GM12864 (cell line): ENCODE measurements around the gene CD320.
"Not testable (repeated sequence)": the region's sequence is repeated elsewhere in the genome, so short reads cannot be mapped to it uniquely, and the experiment has no call there.

ENCODE experiments used
- DNase-seq: peaks from one replicate; pipeline ENCODE4 v3.0.0-alpha.2; 2011; ENCODE audit warnings: low read depth
- H3K4me3 ChIP-seq: 2 replicates; pipeline ENCODE4 v1.5.1; 2011; ENCODE audit warnings: mild to moderate bottlenecking, low read depth, low read length, control low read depth
- TF ChIP-seq, protein P1 (sequence below): IDR thresholded peaks from 2 replicates; pipeline ENCODE4 v1.5.1; 2011; ENCODE audit warnings: low read depth, mild to moderate bottlenecking, moderate library complexity, low read length, control low read depth, inconsistent platforms; ENCODE audit errors: missing control alignments

The CD320 gene

DNA sequence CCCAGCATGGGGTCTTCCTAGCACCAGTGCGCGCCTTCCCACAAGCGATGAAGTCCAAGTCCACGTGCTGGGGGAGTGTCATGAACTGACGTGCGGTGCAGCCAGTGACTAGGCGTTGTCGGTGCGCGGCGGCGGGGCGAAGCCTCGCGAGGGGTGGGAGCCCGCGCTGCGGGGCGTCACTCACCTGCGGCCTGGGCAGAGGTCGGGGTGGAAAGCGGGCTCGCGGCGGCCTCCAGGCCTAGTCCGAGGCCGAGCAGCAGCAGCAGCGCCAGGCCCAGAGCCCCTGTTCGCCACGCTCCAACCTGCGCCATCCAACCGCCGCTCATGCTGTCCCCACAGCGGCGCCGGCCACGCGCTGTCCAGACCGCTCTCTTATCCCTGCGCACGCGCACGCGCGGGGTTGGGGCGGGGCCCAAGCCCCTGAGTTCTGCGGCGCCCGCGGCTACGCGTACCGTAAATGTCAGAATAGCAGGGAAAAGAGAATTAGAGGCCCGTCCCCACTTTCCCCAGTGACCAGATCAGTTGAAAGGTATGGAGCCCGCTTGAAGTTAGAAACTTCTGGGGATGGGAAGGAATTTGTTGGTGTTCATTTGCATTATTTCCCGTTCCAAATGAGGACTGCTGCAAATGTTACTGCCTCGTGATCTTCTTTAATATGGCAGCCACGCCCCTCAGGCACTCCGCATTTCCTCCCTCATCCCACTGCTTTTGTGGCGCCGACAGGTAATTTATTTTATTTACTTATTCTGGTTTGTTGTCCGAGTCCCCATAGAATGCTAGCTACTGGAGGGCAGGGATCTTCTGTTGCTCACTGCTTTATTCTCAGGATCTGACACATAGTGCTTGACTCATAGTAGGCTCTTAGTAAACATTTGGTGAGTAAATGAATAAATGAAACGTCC, at the start of gene CD320:
Gene CD320, minus strand, starts transcription at position 394 of the 902 bp plus-strand sequence. Its CDS starts 68 bp downstream, at position 326.
- peak; percentile 59 for DNase-seq
- TF ChIP-seq, protein P1, sequence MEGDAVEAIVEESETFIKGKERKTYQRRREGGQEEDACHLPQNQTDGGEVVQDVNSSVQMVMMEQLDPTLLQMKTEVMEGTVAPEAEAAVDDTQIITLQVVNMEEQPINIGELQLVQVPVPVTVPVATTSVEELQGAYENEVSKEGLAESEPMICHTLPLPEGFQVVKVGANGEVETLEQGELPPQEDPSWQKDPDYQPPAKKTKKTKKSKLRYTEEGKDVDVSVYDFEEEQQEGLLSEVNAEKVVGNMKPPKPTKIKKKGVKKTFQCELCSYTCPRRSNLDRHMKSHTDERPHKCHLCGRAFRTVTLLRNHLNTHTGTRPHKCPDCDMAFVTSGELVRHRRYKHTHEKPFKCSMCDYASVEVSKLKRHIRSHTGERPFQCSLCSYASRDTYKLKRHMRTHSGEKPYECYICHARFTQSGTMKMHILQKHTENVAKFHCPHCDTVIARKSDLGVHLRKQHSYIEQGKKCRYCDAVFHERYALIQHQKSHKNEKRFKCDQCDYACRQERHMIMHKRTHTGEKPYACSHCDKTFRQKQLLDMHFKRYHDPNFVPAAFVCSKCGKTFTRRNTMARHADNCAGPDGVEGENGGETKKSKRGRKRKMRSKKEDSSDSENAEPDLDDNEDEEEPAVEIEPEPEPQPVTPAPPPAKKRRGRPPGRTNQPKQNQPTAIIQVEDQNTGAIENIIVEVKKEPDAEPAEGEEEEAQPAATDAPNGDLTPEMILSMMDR, result no peak
- H3K4me3 ChIP-seq, result peak within 1 kb of the TSS; percentile 58

DNA sequence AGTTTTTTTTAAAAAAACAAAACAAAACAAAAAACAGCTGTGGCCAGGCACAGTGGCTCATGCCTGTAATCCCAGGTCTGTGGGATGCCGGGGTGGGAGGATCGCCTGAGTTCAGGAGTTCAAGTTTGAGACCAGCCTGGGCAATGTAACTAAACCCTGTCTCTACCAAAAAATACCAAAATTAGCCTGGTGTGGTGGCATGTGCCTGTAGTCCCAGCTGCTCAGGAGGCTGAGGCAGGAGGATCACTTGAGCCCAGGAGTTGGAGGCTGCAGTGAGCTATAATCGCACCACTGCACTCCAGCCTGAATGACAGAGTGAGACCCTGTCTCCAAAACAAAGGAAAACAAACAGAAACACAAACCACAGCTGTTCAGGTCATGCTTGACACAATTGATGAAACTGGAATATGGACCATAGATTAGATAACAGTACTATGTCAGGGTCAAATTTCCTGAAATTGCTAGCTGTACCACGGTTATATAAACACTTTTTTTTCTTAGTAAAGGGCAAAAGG, 48.9 kb upstream of the CD320 start:
- DNase-seq, result no peak
- TF ChIP-seq, protein P1, result no peak
- no peak overlapping the region for H3K4me3 ChIP-seq

DNA sequence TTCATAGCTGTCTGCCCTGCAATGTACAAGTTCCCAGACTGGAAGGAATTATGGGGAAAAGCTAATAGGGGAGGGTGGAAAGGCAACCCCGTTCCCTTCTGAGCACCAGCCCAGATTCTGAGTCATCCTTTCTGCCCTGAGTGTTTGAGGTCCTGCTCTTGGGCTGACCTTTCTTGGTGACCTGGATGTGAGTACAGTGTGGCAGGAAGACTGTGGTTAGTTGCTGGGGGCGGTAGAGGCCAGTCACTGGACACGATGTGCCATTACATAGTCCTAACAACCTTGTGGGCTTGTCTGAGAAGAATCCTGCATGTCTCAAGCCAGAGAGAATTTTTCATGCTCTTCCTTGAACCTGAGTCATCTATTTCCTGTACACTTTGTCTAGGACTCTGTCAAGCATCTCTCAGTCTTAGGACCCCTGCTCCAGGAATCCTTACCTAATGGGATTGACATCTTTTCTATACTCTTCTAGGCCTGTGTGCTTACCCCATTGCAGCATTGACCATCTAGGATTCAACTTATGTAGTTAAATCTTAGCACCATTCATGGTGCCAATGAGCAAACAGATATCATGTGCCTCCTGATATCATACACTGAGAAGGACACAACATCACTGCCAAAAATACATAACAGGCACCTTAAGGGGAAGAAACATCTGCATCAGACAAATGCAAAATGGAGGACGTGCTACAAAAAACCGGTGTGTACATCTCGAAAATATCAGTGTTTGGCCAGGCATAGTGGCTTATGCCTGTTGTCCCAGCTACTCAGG, 47.7 kb upstream of the CD320 start:
- TF ChIP-seq, protein P1, result no peak
- DNase-seq, result no peak
- no peak overlapping the region for H3K4me3 ChIP-seq

DNA sequence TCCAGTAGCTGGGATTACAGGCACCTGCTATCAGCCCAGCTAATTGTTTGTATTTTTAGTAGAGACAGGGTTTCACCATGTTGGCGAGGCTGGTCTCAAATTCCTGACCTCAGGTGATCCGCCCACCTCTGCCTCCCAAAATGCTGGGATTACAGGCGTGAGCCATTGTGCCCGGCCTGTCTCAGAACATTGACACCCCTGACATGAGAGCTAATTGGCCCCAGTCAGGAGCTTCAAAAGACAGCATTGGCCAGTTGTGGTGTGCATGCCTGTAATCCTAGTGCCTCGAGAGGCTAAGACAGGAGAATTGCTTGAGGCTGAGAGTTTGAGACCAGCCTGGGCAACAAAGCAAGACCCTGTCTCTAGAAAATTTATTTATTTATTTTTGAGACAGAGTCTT, 44.7 kb upstream of the CD320 start:
- not testable (repeated sequence) for H3K4me3 ChIP-seq, DNase-seq

DNA sequence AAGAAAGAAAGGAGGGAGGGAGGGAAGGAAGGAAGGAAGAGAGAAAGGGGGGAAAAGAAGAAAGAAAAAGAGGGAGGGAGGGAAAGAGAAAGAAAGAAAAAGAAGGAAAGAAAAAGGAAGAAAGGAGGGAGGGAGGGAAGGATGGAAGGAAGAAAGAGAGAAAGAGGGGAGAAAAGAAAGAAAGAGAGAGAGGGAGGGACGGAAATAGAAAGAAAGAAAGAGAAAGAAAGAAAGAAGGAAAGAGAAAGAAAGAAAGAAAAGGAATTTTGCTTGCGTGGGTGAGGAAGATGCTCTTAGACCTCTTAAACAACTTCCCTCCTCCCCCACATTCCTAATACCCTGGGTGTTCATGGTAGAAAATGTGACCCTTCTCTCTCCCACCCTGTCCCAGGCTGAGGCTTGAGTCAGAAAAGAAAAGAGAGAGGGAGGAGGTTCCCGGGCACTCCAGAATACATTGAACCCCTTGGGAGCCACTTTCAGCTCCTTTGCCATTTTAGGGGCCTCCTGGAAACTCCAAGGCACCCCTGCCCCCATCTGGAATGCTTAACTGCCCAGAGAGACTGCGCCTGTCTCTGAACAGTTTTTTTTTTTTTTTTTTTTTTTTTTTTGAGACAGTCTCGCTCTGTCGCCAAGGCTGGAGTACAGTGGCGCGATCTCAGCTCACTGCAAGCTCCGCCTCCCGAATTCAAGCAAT, 44.1 kb upstream of the CD320 start:
- no peak overlapping the region for H3K4me3 ChIP-seq
- no peak for DNase-seq
- TF ChIP-seq, protein P1, result no peak

DNA sequence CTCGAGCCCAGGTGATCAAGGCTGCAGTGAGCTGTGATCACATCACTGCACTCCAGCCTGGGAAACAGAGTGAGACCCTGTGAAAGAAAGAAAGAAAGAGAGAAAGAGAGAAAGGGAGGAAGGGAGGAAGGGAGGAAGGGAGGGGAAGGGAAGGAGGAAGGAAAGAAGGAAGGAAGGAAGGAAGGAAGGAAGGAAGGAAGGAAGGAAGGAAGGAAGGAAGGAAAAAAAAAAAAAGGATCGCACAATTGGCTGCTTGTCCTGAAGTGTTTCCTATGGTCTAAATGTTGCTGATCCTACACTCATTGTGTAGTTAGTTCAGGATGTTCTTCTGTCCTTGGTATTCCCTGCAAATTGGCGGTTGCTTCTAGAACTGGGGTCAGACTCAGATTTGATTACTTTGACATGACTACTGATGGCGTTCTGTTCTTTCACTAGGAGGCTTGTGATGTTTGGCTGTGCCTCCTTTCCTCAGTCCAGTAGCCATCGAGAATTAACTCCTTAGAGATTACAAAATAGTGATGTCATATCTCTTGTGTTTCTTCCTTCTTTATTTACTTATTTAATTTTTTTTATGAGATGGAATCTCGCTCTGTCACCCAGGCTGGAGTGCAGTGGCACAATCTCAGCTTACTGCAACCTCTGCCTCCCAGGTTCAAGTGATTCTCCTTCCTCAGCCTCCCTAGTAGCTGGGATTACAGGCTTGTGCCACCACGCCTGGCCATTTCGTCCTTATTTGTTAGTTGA, 41.6 kb upstream of the CD320 start:
- not testable (repeated sequence) for H3K4me3 ChIP-seq, DNase-seq

DNA sequence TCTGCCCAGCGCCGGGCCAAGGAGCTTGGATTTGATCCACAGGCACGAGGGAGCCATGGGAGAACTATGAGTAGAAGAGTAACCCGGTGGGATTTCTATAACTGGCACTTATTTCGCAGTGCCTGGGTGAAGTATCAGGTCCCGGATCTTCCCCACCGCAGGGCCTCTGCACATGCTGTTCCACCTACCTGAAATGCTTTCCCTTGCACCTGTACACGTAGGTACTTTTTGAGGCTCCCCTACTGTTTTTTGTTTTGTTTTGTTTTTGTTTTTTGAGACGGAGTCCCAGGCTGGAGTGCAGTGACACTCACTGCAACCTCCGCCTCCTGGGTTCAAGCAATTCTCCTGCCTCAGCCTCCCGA, 35.3 kb upstream of the CD320 start:
- TF ChIP-seq, protein P1, result no peak
- DNase-seq, result no peak
- H3K4me3 ChIP-seq, result peak overlapping the region; percentile 1
